Fibroblast of skin of scalp (primary cell): Measurements from ENCODE around the gene ANXA1.

Experiments used
- DNase-seq: peaks from one replicate; pipeline ENCODE4 v3.0.0-alpha.2; 2013

Gene ANXA1

GRCh38 chr9:73215249-73215648 is 63.6 kb downstream of the ANXA1 start:
- DNase-seq = no peak

DNA sequence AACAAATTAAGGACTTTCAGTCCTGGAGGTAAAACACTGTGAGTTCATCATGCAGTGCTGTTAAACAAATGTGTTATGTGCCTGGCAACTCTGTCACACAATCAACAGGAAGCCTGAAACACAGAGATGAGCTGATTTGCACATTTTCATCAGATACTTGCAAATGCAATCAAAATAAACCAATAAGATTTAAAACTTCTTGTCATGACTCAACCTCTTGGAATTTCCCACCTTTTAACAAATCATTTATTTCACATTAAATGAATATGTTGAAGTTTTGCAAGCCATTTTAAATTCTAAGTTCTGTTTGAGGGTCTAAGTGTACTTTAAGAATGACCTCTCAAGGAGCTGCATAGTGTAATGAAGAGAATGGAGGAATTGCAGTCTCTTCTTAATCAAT is 64.4 kb downstream of the ANXA1 start:
- DNase-seq = no peak
